Osteocyte (in vitro differentiated cells): ENCODE measurements around the gene MB21D2. TPM values are rescaled to one million over a fixed set of nuclear protein-coding genes. Genes with fewer than 3 reads are reported as not detected.

ENCODE experiments used
- DNase-seq: peaks from one replicate; pipeline ENCODE4 v3.0.0; 2021; ENCODE audit warnings: mixed read lengths; ENCODE audit not compliant: unreplicated experiment; ENCODE audit errors: extremely low spot score
- H3K27ac Mint-ChIP-seq: one replicate; pipeline ENCODE4 v1.8.0; 2021; ENCODE audit warnings: mild to moderate bottlenecking, mixed read lengths; ENCODE audit not compliant: unreplicated experiment
- H3K27me3 Mint-ChIP-seq: one replicate; pipeline ENCODE4 v1.8.0; 2021; ENCODE audit warnings: mixed read lengths; ENCODE audit not compliant: unreplicated experiment
- H3K36me3 Mint-ChIP-seq: one replicate; pipeline ENCODE4 v1.8.0; 2021; ENCODE audit warnings: mixed read lengths; ENCODE audit not compliant: unreplicated experiment
- H3K4me1 Mint-ChIP-seq: one replicate; pipeline ENCODE4 v1.8.0; 2021; ENCODE audit warnings: mixed read lengths; ENCODE audit not compliant: unreplicated experiment
- H3K4me3 Mint-ChIP-seq: one replicate; pipeline ENCODE4 v1.8.0; 2021; ENCODE audit warnings: mild to moderate bottlenecking, moderate library complexity, mixed read lengths; ENCODE audit not compliant: unreplicated experiment
- H3K9me3 Mint-ChIP-seq: one replicate; pipeline ENCODE4 v1.8.0; 2021; ENCODE audit warnings: mixed read lengths; ENCODE audit not compliant: unreplicated experiment
- CTCF ChIP-seq: fragments of 200-600 bp; sonication (generic); IDR thresholded peaks from 2 replicates; pipeline ENCODE4 v1.5.0; 2021; ENCODE audit warnings: antibody characterized with exemption, mild to moderate bottlenecking, moderate library complexity
- total RNA-seq: library from RNA; stranded (reverse); gene quantifications from 2 replicates; pipeline ENCODE4 v1.2.1, GENCODE V29; 2021

Gene MB21D2
- total RNA-seq, 1 donor from 2014 or later: 5.5 TPM

GRCh38 chr3:192835818-192836815 lies 81.5 kb downstream of the MB21D2 start:
- no peak overlapping the region for H3K4me3 Mint-ChIP-seq

GRCh38 chr3:192834428-192834827 lies 83.2 kb downstream of the MB21D2 start:
- H3K4me3 Mint-ChIP-seq: no peak overlapping the region
- no peaks in the 10 kb centered on the region for H3K36me3 Mint-ChIP-seq
- H3K4me1 Mint-ChIP-seq: peaks cover 58% of the 10 kb centered on the region
- TF ChIP-seq CTCF: no peak
- H3K9me3 Mint-ChIP-seq: no peaks in the 10 kb centered on the region
- H3K27me3 Mint-ChIP-seq: no peaks in the 10 kb centered on the region
- no peak for DNase-seq
- H3K27ac Mint-ChIP-seq: no peak overlapping the region

More at GRCh38 chr3:192835818-192836815, 81.5 kb downstream of the MB21D2 start:
- Mint-ChIP-seq H3K27ac (peak overlapping the region; percentile 43), H3K9me3 (no peaks in the 10 kb centered on the region), H3K4me1 (peaks cover 46% of the 10 kb centered on the region), H3K27me3 (no peaks in the 10 kb centered on the region), H3K36me3 (no peaks in the 10 kb centered on the region)
- DNase-seq: no peak
- TF ChIP-seq CTCF: no peak

- Mint-ChIP-seq H3K4me1 (peaks cover 58% of the 10 kb centered on the region), H3K4me3 (peak overlapping the region; percentile 41), H3K27ac (peak overlapping the region; percentile 73), H3K27me3 (no peaks in the 10 kb centered on the region), H3K36me3 (no peaks in the 10 kb centered on the region), H3K9me3 (no peaks in the 10 kb centered on the region)
- TF ChIP-seq CTCF: no peak
- no peak for DNase-seq
Observed at GRCh38 chr3:192833177-192833890, 84.3 kb downstream of the MB21D2 start.

- Mint-ChIP-seq H3K4me1 (peaks cover 58% of the 10 kb centered on the region), H3K9me3 (no peaks in the 10 kb centered on the region), H3K27me3 (no peaks in the 10 kb centered on the region), H3K27ac (peak overlapping the region; percentile 78), H3K4me3 (no peak overlapping the region), H3K36me3 (no peaks in the 10 kb centered on the region)
- DNase-seq: no peak
- TF ChIP-seq CTCF: no peak
Observed at GRCh38 chr3:192831801-192832347, 85.8 kb downstream of the MB21D2 start.
